ENCODE measurements around the gene ZNF718. TPM values are rescaled to one million over a fixed set of nuclear protein-coding genes. Genes with fewer than 3 reads are reported as not detected.
"Not testable (repeated sequence)": the region's sequence is repeated elsewhere in the genome, so short reads cannot be mapped to it uniquely, and the experiment has no call there.

Gene ZNF718
- total and polyA plus RNA-seq, 2 donors (not counting 3 experiments of a cell fraction or from before 2014, with no cell fraction given), result 0.99 to 12.1 TPM

GRCh38 chr4:85951-86350, 38.4 kb upstream of the ZNF718 start:
- Histone ChIP-seq H3K79me2 (ENCODE audit: control insufficient read depth, insufficient read depth, low read length) (no peaks in the 10 kb centered on the region), H4K20me1 (replicated peaks; ENCODE audit: control insufficient read depth, extremely low read depth, insufficient read depth, low read length) (no peaks in the 10 kb centered on the region), H3K27ac (ENCODE audit: insufficient read depth, low read depth, low read length) (no peak overlapping the region), H3K4me2 (ENCODE audit: insufficient read depth, low read length) (no peak overlapping the region), H3K4me3 (replicated peaks in 1 of 3; ENCODE audit: insufficient read depth in 1 of 3, low read depth in 1 of 3, low read length in 3 of 3) (no peak overlapping the region), H3K4me1 (ENCODE audit: control insufficient read depth, extremely low read depth, insufficient read depth, low read length) (no peaks in the 10 kb centered on the region), H3K27me3 (ENCODE audit: control insufficient read depth in 2 of 2, insufficient read depth in 2 of 2, low read length in 2 of 2) (no peaks in the 10 kb centered on the region), H3K9me3 (replicated peaks; ENCODE audit: control insufficient read depth, insufficient read depth, low read length) (peaks cover 18% of the 10 kb centered on the region), H3K9ac (replicated peaks; ENCODE audit: extremely low read depth, insufficient read depth, low read length) (no peak overlapping the region), H2AFZ (ENCODE audit: low read depth, low read length) (no peak overlapping the region), H3K9me1 (replicated peaks; ENCODE audit: control insufficient read depth, extremely low read depth, insufficient read depth, low read length) (no peaks in the 10 kb centered on the region), H3K36me3 (ENCODE audit: control insufficient read depth in 2 of 2, extremely low read depth in 1 of 2, insufficient read depth in 2 of 2, low read length in 2 of 2) (peaks cover 0 to 6% of the 10 kb centered on the region in 2 experiments)
- intact Hi-C loops (cut with micrococcal nuclease) (no loop called here), dilution Hi-C loops (cut with MboI; ENCODE audit: extremely low pct_ligation_motif_present, low sequenced_read_pairs) (no loop called here)
- BruUV-seq (replicated peaks), result no TSS peak
- FAIRE-seq (no peak), DNase-seq (ENCODE audit: low read depth, low spot score) (no peak)
- CTCF ChIA-PET, result no interaction called here
- TF ChIP-seq MYC (IDR thresholded peaks at IDR 0.05; ENCODE audit: low read depth, low read length), result no peak
- TF ChIP-seq MAX (IDR thresholded peaks at IDR 0.05; ENCODE audit: insufficient read depth, insufficient read length), result no peak
- TF ChIP-seq CTCF (IDR thresholded peaks at IDR 0.05; ENCODE audit: extremely low read depth in 1 of 2, insufficient read depth in 1 of 2, low read depth in 1 of 2, low read length in 2 of 2), result no peak
- TF ChIP-seq GATA2 (IDR thresholded peaks at IDR 0.05; ENCODE audit: insufficient read depth, insufficient read length, low read depth, low read length), result no peak
- no peak for TF ChIP-seq FOS (IDR thresholded peaks at IDR 0.05; ENCODE audit: borderline replicate concordance, insufficient read depth, low read length)
- POLR2A ChIA-PET, result no interaction called here

GRCh38 chr4:86559-87324, 37.6 kb upstream of the ZNF718 start:
- BruUV-seq (replicated peaks); DNase-seq (ENCODE audit: low read depth, low spot score); H3K27me3 ChIP-seq (ENCODE audit: control insufficient read depth in 2 of 2, insufficient read depth in 2 of 2, low read length in 2 of 2); H4K20me1 ChIP-seq (replicated peaks; ENCODE audit: control insufficient read depth, extremely low read depth, insufficient read depth, low read length); H3K79me2 ChIP-seq (ENCODE audit: control insufficient read depth, insufficient read depth, low read length); H3K27ac ChIP-seq (ENCODE audit: insufficient read depth, low read depth, low read length); H3K4me2 ChIP-seq (ENCODE audit: insufficient read depth, low read length); dilution Hi-C loops (cut with MboI; ENCODE audit: extremely low pct_ligation_motif_present, low sequenced_read_pairs); H2AFZ ChIP-seq (ENCODE audit: low read depth, low read length); H3K36me3 ChIP-seq (ENCODE audit: control insufficient read depth in 2 of 2, extremely low read depth in 1 of 2, insufficient read depth in 2 of 2, low read length in 2 of 2); H3K9ac ChIP-seq (replicated peaks; ENCODE audit: extremely low read depth, insufficient read depth, low read length); POLR2A ChIA-PET; intact Hi-C loops (cut with micrococcal nuclease); H3K9me1 ChIP-seq (replicated peaks; ENCODE audit: control insufficient read depth, extremely low read depth, insufficient read depth, low read length); FAIRE-seq; H3K4me3 ChIP-seq (replicated peaks in 1 of 3; ENCODE audit: insufficient read depth in 1 of 3, low read depth in 1 of 3, low read length in 3 of 3); H3K4me1 ChIP-seq (ENCODE audit: control insufficient read depth, extremely low read depth, insufficient read depth, low read length); CTCF ChIA-PET: not testable (repeated sequence)
- H3K9me3 ChIP-seq (replicated peaks; ENCODE audit: control insufficient read depth, insufficient read depth, low read length), result peaks cover 18% of the 10 kb centered on the region

Measured in endothelial cell of umbilical vein (primary cell).